ENCODE measurements around the gene ANO10.

Gene ANO10

GRCh38 chr3:43525941-43526607 is 95.7 kb downstream of the ANO10 start:
- Histone ChIP-seq H3K4me2 (ENCODE audit: low read length) (no peak overlapping the region), H3K4me3 (ENCODE audit: low read depth, low read length, poor library complexity, severe bottlenecking) (no peak overlapping the region), H2AFZ (ENCODE audit: low read length) (no peak overlapping the region), H3K9me2 (ENCODE audit: low read depth, low read length) (no peaks in the 10 kb centered on the region), H3K27me3 (ENCODE audit: insufficient read depth, low read length) (no peaks in the 10 kb centered on the region), H3F3A (ENCODE audit: insufficient read depth, low read length) (no peaks in the 10 kb centered on the region), H3K27ac (ENCODE audit: low read depth, low read length, poor library complexity, severe bottlenecking) (no peak overlapping the region), H3K9ac (ENCODE audit: low read length) (no peak overlapping the region), H3K4me1 (ENCODE audit: insufficient read depth, low read length, severe bottlenecking) (no peaks in the 10 kb centered on the region), H3K36me3 (ENCODE audit: insufficient read depth, low read length) (no peaks in the 10 kb centered on the region), H3K9me3 (ENCODE audit: low read length) (no peaks in the 10 kb centered on the region), H4K20me1 (ENCODE audit: insufficient read depth, low read length) (no peaks in the 10 kb centered on the region), H3K79me2 (ENCODE audit: insufficient read depth, low read length) (no peaks in the 10 kb centered on the region)
- TF ChIP-seq EZH2 (IDR thresholded peaks at IDR 0.05; ENCODE audit: borderline replicate concordance, low read length) (no peak), CTCF (IDR thresholded peaks at IDR 0.05; ENCODE audit: low read length) (no peak)

GRCh38 chr3:43525386-43525785 is 96.4 kb downstream of the ANO10 start:
- H3K4me2 ChIP-seq (ENCODE audit: low read length) = no peak overlapping the region
- TF ChIP-seq CTCF (IDR thresholded peaks at IDR 0.05; ENCODE audit: low read length) (no peak), EZH2 (IDR thresholded peaks at IDR 0.05; ENCODE audit: borderline replicate concordance, low read length) (no peak)

GRCh38 chr3:43523454-43524053 is 98.3 kb downstream of the ANO10 start:
- no peak overlapping the region for H2AFZ ChIP-seq (ENCODE audit: low read length)
- H3K79me2 ChIP-seq (ENCODE audit: insufficient read depth, low read length) = no peaks in the 10 kb centered on the region
- H3K9ac ChIP-seq (ENCODE audit: low read length) = no peak overlapping the region
- H4K20me1 ChIP-seq (ENCODE audit: insufficient read depth, low read length) = no peaks in the 10 kb centered on the region
- H3K27me3 ChIP-seq (ENCODE audit: insufficient read depth, low read length) = no peaks in the 10 kb centered on the region
- no peaks in the 10 kb centered on the region for H3K9me3 ChIP-seq (ENCODE audit: low read length)
- no peak overlapping the region for H3K4me2 ChIP-seq (ENCODE audit: low read length)
- no peak overlapping the region for H3K4me3 ChIP-seq (ENCODE audit: low read depth, low read length, poor library complexity, severe bottlenecking)
- H3K9me2 ChIP-seq (ENCODE audit: low read depth, low read length) = no peaks in the 10 kb centered on the region
- H3K27ac ChIP-seq (ENCODE audit: low read depth, low read length, poor library complexity, severe bottlenecking) = no peak overlapping the region
- TF ChIP-seq CTCF (IDR thresholded peaks at IDR 0.05; ENCODE audit: low read length) (no peak), EZH2 (IDR thresholded peaks at IDR 0.05; ENCODE audit: borderline replicate concordance, low read length) (no peak)
- H3K36me3 ChIP-seq (ENCODE audit: insufficient read depth, low read length) = no peaks in the 10 kb centered on the region
- no peaks in the 10 kb centered on the region for H3K4me1 ChIP-seq (ENCODE audit: insufficient read depth, low read length, severe bottlenecking)
- no peaks in the 10 kb centered on the region for H3F3A ChIP-seq (ENCODE audit: insufficient read depth, low read length)

More at GRCh38 chr3:43525386-43525785, 96.4 kb downstream of the ANO10 start:
- H3K27me3 ChIP-seq (ENCODE audit: insufficient read depth, low read length) = no peaks in the 10 kb centered on the region
- H3K79me2 ChIP-seq (ENCODE audit: insufficient read depth, low read length) = no peaks in the 10 kb centered on the region
- H4K20me1 ChIP-seq (ENCODE audit: insufficient read depth, low read length) = no peaks in the 10 kb centered on the region
- H3K9me3 ChIP-seq (ENCODE audit: low read length) = no peaks in the 10 kb centered on the region
- H3K9ac ChIP-seq (ENCODE audit: low read length) = no peak overlapping the region
- H3K27ac ChIP-seq (ENCODE audit: low read depth, low read length, poor library complexity, severe bottlenecking) = no peak overlapping the region
- H3F3A ChIP-seq (ENCODE audit: insufficient read depth, low read length) = no peaks in the 10 kb centered on the region
- no peak overlapping the region for H2AFZ ChIP-seq (ENCODE audit: low read length)
- no peaks in the 10 kb centered on the region for H3K9me2 ChIP-seq (ENCODE audit: low read depth, low read length)
- H3K36me3 ChIP-seq (ENCODE audit: insufficient read depth, low read length) = no peaks in the 10 kb centered on the region
- H3K4me1 ChIP-seq (ENCODE audit: insufficient read depth, low read length, severe bottlenecking) = no peaks in the 10 kb centered on the region
- H3K4me3 ChIP-seq (ENCODE audit: low read depth, low read length, poor library complexity, severe bottlenecking) = no peak overlapping the region

Measured in OCI-LY1 (cell line).